Stimulated activated CD4-positive, alpha-beta T cell treated with anti-CD3 and anti-CD28 coated beads, Interleukin-15, amount 100 ng/mL, for 48 hours (primary cell): Measurements from ENCODE around the gene RPF1.
"Not testable (repeated sequence)": the region's sequence is repeated elsewhere in the genome, so short reads cannot be mapped to it uniquely, and the experiment has no call there.

Experiments
- DNase-seq, 2 donors: peaks; one replicate each; pipeline ENCODE4 v3.0.0-alpha.2; 2020; ENCODE audit warnings: low read depth in 2 of 2

RPF1 gene

DNA sequence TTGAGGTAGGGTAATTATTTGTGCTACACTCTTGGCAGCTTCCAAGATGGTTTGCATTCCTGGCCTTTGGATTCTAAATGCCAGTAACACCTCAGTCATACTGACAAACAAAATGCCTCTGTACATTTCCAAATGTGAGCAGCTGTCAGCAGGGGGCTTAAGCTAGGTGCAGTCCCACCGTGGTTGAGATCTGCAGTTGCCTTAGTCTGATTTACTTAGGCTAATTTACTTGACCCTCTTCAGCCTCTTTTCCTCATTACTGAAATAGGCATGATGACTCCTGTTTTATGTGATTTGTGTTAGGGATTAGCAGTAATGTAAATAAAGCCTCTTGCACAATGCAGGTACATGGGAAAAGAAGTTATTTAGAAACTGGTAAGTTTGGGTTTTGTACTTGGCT, 13.7 kb downstream of the RPF1 start:
- no peak for DNase-seq

DNA sequence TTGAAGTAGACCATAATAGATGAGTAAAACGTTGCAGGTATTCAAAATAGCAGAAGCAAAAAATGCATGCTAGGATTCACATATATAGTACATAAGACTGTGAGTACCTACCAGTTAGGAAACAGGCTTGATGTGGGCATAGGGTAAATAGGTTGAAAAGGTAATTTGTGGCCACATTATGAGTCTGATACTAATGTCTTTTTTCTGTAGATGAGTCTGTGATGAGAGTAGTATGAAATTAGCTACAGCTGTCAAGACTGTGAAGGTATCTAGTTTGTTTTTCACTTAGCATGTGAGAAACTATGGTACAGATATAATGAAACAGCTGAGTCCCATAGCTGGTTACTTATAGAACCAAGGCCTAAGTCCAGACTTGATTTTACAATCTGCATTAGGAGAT, 14.7 kb downstream of the RPF1 start:
- no peak for DNase-seq

DNA sequence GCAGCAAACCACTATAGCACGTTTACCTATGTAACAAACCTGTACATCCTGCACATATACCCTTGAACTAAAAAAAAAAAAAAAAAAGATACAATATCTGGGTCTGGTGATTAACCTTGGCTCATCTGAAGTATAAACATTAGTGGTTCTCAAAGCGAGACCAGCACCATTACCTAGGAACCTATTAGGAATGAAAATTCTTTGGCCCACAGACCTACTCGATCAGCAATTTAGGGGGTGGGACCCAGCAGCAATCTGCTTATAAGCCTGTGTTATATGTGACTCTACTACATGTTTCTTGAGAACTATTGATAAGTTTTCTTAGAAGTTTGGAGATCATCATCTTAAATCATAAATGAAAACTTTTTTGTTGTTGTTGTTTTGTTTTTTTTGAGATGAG, 17.4 kb downstream of the RPF1 start:
- DNase-seq, result no peak

DNA sequence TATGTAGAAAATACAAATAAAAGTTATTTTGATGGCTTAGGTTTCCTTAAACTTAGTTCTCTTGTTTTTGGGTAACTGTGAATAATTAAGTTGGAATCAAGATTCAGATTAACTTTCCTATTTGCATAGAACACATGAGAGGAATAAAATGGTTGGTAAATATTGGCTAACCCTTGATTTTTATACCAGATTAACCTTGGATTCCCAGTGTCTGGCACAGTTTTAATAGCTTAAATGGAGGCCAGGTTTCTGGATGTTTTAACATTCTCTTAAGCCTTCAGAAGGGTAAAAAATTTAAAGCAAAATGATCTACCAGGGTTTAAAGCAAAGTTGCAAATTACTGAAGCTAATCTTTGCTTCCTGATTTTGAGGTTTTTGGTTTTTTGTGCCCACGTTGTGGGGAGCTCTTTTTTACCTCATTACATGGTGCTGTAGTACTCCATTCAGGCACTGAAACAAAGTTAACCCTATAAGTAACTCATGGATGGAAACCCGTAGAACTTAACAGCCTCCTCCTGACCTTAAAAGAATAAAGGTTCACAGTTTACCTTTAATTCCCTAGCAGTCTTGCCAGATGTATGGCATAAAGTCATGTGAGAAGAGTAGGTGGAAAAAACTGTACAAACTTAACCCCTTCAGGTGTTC, 18.7 kb downstream of the RPF1 start:
- no peak for DNase-seq

DNA sequence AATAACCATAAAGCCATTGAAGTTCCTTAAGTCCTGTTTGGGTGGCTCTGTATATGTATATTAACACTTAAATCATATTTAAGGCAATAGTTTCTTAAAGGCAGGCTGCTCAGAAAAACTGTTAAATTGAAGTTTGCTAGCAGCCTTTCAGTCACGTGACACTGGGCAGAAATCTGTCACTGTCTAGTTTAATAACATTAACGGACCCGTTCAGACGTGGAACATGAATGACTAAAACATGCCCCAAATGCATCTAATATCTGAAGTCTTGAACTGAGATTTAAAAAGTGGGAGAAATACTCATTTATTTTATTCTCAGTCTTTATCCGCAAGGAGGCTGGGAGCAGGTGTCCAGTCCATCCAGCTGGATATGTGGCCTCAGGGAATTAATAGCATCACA, 23.9 kb downstream of the RPF1 start:
- no peak for DNase-seq

DNA sequence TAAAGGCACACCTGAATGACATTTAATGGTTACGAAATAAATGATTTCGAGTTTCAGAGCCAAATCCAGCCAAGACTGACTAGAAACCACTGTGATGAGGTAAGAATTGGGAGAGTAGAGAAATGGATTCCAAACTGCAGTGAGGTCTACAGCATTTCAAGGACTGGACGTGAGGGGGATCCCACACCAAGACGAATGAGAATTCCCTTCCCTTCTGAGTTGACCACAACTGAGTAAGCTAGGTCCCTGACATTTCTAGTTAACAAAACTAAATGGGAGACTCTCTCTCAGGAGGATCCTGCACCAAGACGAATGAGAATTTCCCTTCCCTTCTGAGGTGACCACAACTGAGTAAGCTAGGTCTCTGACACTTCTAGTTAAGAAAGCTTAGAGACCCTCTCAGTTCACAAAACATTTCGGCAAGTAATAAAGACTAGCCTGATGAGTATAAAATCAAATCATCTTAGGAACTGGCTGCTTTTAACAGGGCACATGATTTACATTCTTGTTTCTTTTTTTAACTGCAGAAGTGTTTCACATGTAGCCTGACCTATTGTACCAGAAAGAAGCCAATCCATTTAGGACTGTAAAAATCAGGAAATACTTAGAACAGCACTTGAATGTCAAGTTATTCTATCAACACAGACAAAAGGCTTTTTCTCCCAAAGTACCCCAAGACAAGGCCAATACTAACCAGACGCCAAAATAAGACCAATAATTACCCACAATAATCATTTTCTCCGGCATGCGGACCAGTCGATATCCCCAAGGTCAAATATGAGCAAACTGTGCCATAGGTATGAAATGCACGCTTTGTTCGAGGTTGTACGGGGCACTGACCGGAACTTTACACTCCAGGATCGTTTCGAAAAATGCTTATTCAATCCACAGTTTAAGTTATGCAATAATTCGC, 25.8 kb downstream of the RPF1 start:
- DNase-seq, result no peak

DNA sequence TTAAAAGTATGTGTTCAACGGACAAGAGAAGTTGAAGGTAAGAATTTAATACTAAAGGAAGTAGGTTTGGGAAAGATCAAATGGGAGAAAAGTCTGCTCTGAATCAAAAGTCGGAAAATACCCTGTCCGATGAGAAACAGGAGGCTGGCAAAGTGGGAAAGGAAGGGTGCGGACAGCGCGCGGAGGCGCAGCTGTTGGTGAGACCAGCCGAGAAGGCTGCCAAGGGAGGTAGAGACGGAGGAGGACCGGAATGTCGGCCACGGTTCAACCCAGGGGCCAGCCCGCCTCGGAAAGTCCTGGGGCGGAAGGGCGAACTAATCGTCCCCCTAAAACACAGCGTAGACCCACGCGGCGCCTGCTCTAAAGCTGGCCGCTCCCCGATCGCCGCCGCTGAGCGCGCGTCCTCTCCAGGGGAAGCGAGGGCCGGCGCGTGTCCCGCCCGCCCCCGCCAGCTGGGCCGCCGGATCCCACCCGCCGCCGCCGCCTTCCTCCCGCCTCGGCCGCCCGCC, 26.5 kb downstream of the RPF1 start:
- DNase-seq, result no peak

DNA sequence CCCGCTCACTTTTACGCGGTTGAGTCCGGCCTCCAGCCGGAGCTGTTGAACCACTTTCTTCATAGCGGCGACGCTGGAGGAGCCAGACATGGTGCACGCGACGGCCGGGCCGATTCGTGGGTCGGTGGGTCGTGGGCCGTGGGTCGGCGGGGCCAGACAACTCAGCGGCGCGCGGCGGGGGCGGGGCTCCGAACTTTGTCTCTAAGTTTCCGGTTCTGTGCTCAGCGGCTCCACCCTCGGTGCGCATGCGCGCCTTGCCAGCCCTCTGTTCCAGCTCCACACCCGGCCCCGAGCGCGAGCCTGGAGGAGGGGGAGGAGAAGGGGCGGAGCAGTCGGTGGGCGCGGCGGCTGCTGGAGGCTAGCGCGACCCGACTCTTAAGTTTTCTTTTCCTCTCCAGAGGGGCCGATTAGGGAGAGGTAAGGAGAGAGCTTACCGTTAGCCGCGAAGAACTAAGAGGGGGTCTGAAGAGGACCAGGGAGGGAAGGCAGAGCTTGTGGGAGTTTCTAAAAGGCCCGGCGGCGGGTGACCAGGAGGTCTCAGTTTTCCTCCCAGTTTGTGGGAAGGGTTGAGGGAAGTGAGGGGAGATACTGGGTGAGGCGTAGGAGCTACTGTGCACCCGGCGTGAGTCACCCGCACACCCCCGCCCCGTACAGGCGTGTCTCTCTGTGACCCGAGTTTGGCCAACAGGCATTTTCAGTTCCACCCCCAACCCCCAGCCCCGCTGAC, 27.1 kb downstream of the RPF1 start, which contains the start of the genes GNG5 and SPATA1:
Gene GNG5, minus strand, starts transcription at position 580 of the 727 bp plus-strand sequence. Its CDS starts 490 bp downstream, at position 90.
Gene SPATA1, plus strand, starts transcription at position 385 of the 727 bp plus-strand sequence. CDS start 9,974 bp downstream, outside the sequence.
- DNase-seq, result peak; percentile 97

DNA sequence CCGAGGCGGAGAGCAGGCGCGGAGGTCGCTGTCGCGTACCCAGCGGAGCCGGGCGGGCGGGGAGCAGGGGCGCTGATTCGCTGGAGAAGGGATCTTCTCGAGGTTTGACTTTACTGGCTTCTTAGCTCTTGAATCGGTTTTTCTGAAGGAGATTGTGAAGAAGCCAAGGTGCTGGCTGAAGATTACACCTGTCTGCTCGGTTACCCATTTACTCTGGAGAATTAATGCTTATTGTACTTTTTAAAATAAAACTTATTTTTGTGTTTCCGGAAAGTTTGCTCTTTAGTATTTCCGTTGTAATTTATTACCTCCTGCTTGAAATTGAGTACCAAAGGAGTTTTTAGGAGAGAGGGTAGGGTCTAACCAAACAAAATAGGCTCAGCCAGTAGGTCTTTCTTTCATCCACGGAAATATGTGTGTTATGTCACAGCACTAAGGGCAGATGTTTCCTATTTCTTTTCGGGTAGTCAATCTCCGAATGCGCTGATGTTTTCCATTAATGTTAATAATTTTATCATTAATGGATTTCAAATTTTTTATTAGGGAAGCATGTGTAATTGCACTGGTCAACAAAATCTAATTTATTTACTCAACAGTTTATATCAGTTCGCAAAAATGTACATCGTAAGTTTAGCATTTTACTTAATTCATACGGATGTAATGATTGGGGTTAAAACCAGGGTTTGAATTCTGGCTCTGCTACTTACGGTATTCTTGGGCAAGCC, 27.8 kb downstream of the RPF1 start:
- DNase-seq, result no peak

DNA sequence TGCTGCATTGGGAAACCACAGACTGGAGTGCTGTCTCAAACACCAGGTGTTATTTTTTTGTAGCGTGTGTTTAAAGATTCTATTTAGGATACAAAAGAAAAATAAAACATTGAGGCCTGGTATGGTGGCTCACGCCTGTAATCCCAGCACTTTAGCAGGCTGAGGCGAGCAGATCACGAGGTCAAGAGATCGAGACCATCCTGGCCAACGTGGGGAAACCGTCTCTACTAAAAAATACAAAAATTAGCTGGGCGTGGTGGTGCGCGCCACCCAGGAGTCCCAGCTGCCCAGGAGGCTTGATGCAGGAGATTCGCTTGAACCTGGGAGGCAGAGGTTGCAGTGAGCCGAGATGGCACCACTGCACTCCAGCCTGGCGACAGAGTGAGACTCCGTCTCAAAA, 28.8 kb downstream of the RPF1 start:
- DNase-seq, result not testable (repeated sequence)

DNA sequence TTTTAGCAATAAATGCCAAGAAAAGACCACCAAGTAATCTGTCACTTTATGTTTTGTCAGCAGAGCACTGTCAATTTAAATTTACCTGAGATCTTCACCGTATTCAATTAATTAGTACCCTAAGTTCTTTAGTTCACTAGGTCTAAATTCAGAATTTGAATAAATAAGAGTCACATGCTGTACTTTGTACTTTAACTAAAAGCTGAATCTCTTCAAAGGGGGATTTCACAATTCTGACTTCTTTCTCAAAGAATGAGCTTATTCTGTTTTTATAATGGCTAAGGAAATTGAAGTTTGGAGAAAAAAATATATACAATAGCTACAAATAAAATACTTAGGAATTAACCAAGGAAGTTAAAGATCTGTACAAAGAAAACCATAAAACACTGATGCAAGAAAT, 29.4 kb downstream of the RPF1 start:
- no peak for DNase-seq

DNA sequence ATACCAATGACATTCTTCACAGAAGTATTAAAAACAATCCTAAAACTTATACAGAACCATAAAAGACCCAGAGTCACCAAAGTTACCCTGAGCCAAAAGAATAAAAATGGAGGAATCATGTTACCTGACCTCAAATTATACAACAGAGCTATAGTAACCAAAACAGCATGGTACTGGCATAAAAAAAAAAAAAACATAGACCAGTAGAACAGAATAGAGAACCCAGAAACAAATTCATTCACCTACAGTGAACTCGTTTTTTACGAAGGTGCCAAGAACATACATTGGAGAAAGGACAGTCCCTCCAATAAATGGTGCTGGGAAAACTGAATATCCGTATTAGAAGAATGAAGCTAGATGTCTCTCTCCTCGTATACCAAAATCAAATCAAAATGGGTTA, 30.0 kb downstream of the RPF1 start:
- DNase-seq, result no peak

DNA sequence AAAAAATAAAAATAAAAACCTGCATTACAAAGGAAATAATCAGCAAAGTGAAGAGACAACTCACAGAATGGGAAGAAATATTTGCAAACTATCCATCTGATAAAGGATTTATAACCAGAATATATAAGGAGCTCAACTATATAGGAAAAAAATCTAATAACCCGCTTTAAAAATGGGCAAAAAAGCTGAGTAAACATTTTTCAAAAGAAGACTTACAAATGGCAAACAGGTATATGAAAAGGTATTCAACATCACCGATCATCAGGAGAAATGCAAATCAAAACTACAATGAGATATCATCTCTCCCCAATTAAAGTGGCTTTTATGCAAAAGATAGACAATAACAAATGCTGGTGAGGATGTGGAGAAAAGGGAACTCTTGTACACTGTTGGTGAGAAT, 31.1 kb downstream of the RPF1 start:
- DNase-seq, result no peak

DNA sequence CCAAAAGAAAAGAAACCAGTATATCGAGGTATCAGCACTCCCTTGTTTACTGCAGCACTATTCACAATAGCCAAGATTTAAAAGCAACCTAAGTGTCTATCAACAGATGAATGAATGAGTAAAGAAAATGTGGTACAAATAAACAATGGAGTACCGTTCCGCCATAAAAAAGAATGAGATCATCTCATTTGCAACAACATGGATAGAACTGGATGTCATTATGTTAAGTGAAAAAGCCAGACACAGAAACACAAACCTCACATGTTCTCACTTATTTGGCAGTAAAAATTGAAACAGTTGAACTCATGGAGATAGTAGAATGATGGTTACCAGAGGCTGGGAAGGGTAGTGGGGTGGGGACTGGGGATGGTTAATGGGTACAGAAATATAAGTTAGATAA, 31.6 kb downstream of the RPF1 start:
- no peak for DNase-seq

DNA sequence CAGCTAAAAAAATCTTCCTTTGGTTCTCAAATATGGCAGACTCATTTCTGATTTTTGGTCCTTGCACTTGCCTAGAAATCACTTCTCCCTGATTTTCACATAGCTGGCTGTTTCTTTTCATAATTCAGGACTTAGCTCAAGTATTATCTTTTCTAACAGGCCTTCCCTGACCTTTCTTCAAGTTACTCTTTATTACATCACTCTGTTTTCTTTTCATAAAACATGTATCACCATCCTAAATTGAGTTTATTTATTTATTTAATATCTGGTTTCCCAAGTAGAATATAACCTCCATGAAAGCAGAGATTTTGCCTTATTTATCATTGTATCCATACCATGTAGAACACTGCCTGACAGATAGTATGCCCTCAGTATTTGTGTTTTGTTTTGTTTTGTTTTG, 45.5 kb downstream of the RPF1 start:
- DNase-seq, result no peak

DNA sequence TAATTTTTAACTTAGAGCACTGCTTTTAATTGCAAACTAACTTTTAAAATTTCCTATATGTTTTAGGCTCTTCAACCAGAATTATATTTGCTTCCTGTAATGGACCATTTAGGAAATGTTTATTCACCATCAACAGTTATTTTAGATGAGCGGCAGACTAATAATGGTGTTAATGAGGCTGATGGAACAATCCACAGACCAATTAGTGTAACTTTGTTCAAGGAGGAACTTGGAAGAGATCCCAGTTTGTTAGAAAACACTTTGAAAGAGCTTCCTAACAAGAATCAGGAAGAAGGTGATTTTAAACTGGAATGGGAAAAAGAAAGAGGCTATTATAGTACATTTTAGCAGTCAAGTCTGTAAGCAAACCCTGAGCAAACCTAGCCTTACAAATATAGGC, 46.7 kb downstream of the RPF1 start:
- no peak for DNase-seq

DNA sequence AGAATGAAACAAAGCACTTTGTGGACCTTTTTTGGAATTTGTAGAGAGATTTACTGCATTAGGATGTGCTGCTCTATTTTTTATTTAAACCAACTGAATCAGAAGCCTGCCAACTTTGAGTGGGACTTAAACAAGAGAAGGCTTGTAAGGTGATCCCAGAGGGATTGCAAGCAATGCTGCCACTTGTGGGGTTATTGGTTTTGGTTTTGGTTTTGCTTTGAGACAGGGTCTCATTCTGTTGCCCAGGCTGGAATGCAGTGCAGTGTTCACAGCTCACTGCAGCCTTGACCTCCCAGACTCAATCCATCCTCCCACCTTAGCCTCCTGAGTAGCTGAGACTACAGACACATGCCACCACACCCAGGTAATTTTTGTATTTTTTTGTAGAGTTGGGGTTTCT, 59.5 kb downstream of the RPF1 start:
- DNase-seq, result no peak

DNA sequence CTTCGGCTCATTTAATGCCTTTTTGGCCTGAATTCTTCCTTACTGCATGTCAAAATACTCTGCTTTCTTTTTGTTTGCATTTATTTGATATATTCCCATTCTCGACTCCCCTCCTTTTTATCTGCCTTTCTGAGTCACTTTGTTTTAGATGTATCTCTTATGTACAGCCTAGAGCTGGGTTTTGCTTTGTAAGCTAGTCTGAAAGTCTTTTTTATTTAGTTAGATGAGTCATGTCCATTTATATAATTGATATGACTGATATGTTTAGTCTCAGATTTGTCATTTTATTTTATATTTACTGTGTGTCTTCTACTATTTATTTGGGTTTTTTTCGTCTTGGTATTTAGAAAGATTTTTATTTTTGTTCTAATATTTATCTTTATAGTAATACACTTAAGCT, 60.9 kb downstream of the RPF1 start:
- DNase-seq, result no peak

DNA sequence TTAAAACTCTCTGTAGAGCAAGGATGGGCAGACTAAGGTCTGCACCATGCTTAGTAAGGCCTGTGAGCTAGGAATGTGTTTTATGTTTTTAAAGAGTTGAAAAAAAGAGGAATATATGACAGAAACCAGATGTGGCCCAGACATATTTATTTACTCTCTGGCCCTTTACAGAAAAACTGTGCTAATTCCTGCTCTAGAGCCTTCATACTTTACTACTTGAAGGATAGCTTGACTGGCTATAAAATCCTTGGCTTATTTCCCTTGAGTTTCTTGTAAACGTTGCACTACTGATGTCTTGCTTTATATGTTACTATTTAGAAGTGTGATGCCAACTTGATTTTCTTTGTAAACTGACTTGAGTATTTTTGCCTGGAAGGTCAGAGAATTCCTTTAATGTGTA, 61.7 kb downstream of the RPF1 start:
- DNase-seq, result no peak

DNA sequence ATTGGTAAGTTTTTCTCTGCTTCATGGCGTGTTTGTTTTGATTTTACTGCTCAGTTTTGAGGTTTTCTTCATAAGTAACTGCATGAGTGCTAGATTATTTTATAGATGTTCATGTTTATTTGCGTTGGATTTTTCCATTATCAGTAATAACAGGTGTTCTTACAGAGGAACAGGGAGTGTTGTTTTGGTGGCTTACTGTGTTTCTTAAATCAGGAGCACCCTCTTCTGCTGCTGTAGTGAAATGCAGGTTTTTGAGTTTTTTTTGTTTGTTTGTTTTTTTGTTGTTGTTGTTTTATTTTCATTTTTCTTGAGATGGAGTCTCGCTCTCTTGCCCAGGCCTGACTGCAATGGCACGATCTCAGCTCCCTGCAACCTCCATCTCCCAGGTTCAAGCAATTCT, 62.6 kb downstream of the RPF1 start:
- DNase-seq, result no peak
